ENCODE measurements around the gene UBE2Q2. TPM values are rescaled to one million over a fixed set of nuclear protein-coding genes. Genes with fewer than 3 reads are reported as not detected.
"Not testable (repeated sequence)": the region's sequence is repeated elsewhere in the genome, so short reads cannot be mapped to it uniquely, and the experiment has no call there.

The UBE2Q2 gene
- total and polyA plus RNA-seq, 9 of the 15 experiments (the other 6 are each of a cell fraction or from before 2014, with no cell fraction given): 6.2 to 24.0 (median 16.2) TPM

DNA sequence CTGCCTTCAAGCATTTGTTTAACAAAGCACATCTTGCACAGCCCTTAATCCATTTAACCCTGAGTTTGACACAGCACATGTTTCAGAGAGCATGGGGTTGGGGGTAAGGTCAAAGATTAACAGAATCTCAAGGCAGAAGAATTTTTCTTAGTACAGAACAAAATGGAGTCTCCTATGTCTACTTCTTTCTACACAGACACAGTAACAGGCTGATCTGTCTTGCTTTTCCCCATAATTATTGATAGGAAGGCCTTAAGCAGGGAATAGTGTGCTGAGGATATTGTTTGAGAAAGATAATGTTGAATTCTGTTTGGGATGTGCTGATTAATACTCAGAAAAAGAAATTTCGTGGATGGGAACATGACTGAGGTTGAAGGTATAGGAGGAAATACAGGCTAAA is 28.3 kb downstream of the UBE2Q2 start (continued):
- TF ChIP-seq, protein P1, sequence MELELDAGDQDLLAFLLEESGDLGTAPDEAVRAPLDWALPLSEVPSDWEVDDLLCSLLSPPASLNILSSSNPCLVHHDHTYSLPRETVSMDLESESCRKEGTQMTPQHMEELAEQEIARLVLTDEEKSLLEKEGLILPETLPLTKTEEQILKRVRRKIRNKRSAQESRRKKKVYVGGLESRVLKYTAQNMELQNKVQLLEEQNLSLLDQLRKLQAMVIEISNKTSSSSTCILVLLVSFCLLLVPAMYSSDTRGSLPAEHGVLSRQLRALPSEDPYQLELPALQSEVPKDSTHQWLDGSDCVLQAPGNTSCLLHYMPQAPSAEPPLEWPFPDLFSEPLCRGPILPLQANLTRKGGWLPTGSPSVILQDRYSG (tag; conservative IDR thresholded peaks at IDR 0.05; ENCODE audit: low read depth): peak; percentile 85
- peak; percentile 60 for TF ChIP-seq CXXC5 (CRISPR knock-in tag; IDR thresholded peaks at IDR 0.05)
- TF ChIP-seq SMAD4 (CRISPR knock-in tag; conservative IDR thresholded peaks at IDR 0.05): peak; percentile 64
- TF ChIP-seq NR2C1 (IDR thresholded peaks at IDR 0.05); NR4A1 (CRISPR knock-in tag; IDR thresholded peaks at IDR 0.05); ZNF740 (CRISPR knock-in tag; IDR thresholded peaks at IDR 0.05): not testable (repeated sequence)
- TF ChIP-seq NR2C1 (tag; IDR thresholded peaks at IDR 0.05): peak; percentile 40; the same call in 1 of the 2 replicates
- peak; percentile 66 for TF ChIP-seq MEF2D (tag; conservative IDR thresholded peaks at IDR 0.05; ENCODE audit: low read depth)
- 0 out of 2 replicates have a peak, but pooled peaks have one; percentile 51 for TF ChIP-seq ZNF668 (CRISPR knock-in tag; IDR thresholded peaks at IDR 0.05)
- peak; percentile 29; the same call in 1 of the 2 replicates for TF ChIP-seq ZNF398 (CRISPR knock-in tag; IDR thresholded peaks at IDR 0.05)
- peak; percentile 71; the same call in 1 of the 2 replicates for TF ChIP-seq PTRF (tag; IDR thresholded peaks at IDR 0.05)
- 0 out of 2 replicates have a peak, but pooled peaks have one; percentile 44 for TF ChIP-seq ZNF583 (CRISPR knock-in tag; IDR thresholded peaks at IDR 0.05)
- TF ChIP-seq DDX20 (tag; IDR thresholded peaks at IDR 0.05; ENCODE audit: low read depth): 0 out of 2 replicates have a peak, but pooled peaks have one; percentile 59
- TF ChIP-seq NR4A1 (tag; IDR thresholded peaks at IDR 0.05): peak; percentile 91
- TF ChIP-seq ZNF740 (tag; IDR thresholded peaks at IDR 0.05): peak in 1 of 2 experiments; percentile 84; a peak in 2 of 4 replicates
- TF ChIP-seq, protein P2, sequence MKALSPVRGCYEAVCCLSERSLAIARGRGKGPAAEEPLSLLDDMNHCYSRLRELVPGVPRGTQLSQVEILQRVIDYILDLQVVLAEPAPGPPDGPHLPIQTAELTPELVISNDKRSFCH (CRISPR knock-in tag; IDR thresholded peaks at IDR 0.05): not testable (repeated sequence)
- TF ChIP-seq, protein P2 (tag; IDR thresholded peaks at IDR 0.05): peak; percentile 80; the same call in 1 of the 2 replicates
- TF ChIP-seq ZBTB9 (CRISPR knock-in tag; IDR thresholded peaks at IDR 0.05): peak; percentile 62; the same call in 1 of the 2 replicates
- TF ChIP-seq DMBX1 (CRISPR knock-in tag; IDR thresholded peaks at IDR 0.05; ENCODE audit: borderline replicate concordance): peak; percentile 84
- TF ChIP-seq PTTG1 (tag; IDR thresholded peaks at IDR 0.05; ENCODE audit: low read depth): peak; percentile 84

Measured in K562 (cell line).